Ishikawa (cell line): ENCODE measurements around the gene ZIC5.

Experiments
- CEBPB ChIP-seq: IDR thresholded peaks from 2 replicates; pipeline ENCODE4 v1.6.1; 2012
- CREB1 ChIP-seq: IDR thresholded peaks from 2 replicates; pipeline ENCODE4 v1.6.1; 2012; ENCODE audit warnings: low read depth
- EGR1 ChIP-seq: IDR thresholded peaks from 2 replicates; pipeline ENCODE4 v1.6.1; 2012
- EP300 ChIP-seq: IDR thresholded peaks from 2 replicates; pipeline ENCODE4 v1.6.1; 2012; ENCODE audit warnings: borderline replicate concordance
- FOXM1 ChIP-seq: IDR thresholded peaks from 2 replicates; pipeline ENCODE4 v1.6.1; 2012; ENCODE audit warnings: low read depth, borderline replicate concordance
- MAX ChIP-seq: IDR thresholded peaks from 2 replicates; pipeline ENCODE4 v1.6.1; 2012
- NFIC ChIP-seq: IDR thresholded peaks from 2 replicates; pipeline ENCODE4 v1.6.1; 2012
- RAD21 ChIP-seq: IDR thresholded peaks from 2 replicates; pipeline ENCODE4 v1.6.1; 2012; ENCODE audit warnings: low read depth
- REST ChIP-seq: IDR thresholded peaks from 2 replicates; pipeline ENCODE4 v1.6.1; 2012; ENCODE audit warnings: low read depth, mild to moderate bottlenecking
- TAF1 ChIP-seq: IDR thresholded peaks from 2 replicates; pipeline ENCODE4 v1.6.1; 2012; ENCODE audit warnings: low read depth, mild to moderate bottlenecking
- TCF12 ChIP-seq: IDR thresholded peaks from 2 replicates; pipeline ENCODE4 v1.6.1; 2012; ENCODE audit warnings: low read depth
- TEAD4 ChIP-seq: IDR thresholded peaks from 2 replicates; pipeline ENCODE4 v1.6.1; 2012
- USF1 ChIP-seq: IDR thresholded peaks from 2 replicates; pipeline ENCODE4 v1.6.1; 2012
- YY1 ChIP-seq: IDR thresholded peaks from 2 replicates; pipeline ENCODE4 v1.6.1; 2012; ENCODE audit warnings: low read depth
- ZBTB7A ChIP-seq: IDR thresholded peaks from 2 replicates; pipeline ENCODE4 v1.6.1; 2012; ENCODE audit warnings: low read depth

Gene ZIC5

GRCh38 chr13:99973808-99974185, 2.2 kb upstream of the ZIC5 start:
- TF ChIP-seq EP300, result no peak

GRCh38 chr13:99973163-99973807, 1.7 kb upstream of the ZIC5 start:
- TF ChIP-seq EP300, result no peak
- TF ChIP-seq FOXM1, result no peak
- TF ChIP-seq YY1, result no peak
- no peak for TF ChIP-seq EGR1
- no peak for TF ChIP-seq CEBPB
- TF ChIP-seq CREB1, result no peak
- TF ChIP-seq NFIC, result no peak
- no peak for TF ChIP-seq MAX
- TF ChIP-seq REST, result no peak

- TF ChIP-seq FOXM1 (no peak), ZBTB7A (no peak), REST (no peak)
Measured at GRCh38 chr13:99972190-99972731, 694 bp upstream of the ZIC5 start.

- TF ChIP-seq EP300, result no peak; the same call in 1 of the 2 replicates
- no peak for TF ChIP-seq NFIC
- TF ChIP-seq EGR1, result 0 out of 2 replicates have a peak, but pooled peaks have one; percentile 6
- no peak for TF ChIP-seq FOXM1
- peak; percentile 67 for TF ChIP-seq YY1
- TF ChIP-seq TEAD4, result no peak
- no peak for TF ChIP-seq TCF12
- no peak; the same call in 1 of the 2 replicates for TF ChIP-seq TAF1
- no peak for TF ChIP-seq REST
- TF ChIP-seq RAD21, result no peak
- no peak for TF ChIP-seq ZBTB7A
- TF ChIP-seq USF1, result peak; percentile 35; the same call in 1 of the 2 replicates
- no peak for TF ChIP-seq CREB1
- TF ChIP-seq MAX, result peak; percentile 92
- TF ChIP-seq CEBPB, result no peak
Measured at GRCh38 chr13:99970651-99971575, 654 bp downstream of the ZIC5 start.
